Measurements from ENCODE around the gene RBFOX2.
"Not testable (repeated sequence)": the region's sequence is repeated elsewhere in the genome, so short reads cannot be mapped to it uniquely, and the experiment has no call there.

The RBFOX2 gene

DNA sequence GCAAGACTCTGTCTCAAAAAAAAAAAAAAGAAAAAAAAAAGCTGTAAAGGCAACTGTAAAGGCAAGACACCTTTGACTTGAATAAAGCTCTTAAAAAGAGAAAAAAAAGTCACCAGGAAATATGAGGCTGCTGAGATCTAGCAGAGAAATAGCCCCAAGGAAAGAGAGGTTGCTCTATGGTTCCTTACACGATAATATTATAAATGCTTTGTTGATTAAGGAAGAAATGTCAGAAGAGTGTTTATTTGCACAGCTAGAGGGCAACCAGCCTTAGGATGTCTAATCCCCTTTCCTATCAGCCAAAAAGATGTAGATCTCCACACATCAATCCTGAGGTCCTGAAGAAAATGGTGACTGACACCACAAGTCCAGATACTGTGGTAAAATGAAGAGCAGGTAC, 32.0 kb downstream of the RBFOX2 start:
- H3K79me2 ChIP-seq (ENCODE audit: low read length): no peaks in the 10 kb centered on the region
- H3K27ac ChIP-seq (ENCODE audit: low read length): no peak overlapping the region
- no peaks in the 10 kb centered on the region for H4K20me1 ChIP-seq (ENCODE audit: insufficient read depth, low read length)
- no peak overlapping the region for H3K4me3 ChIP-seq (ENCODE audit: low read length)
- no peaks in the 10 kb centered on the region for H3K9me3 ChIP-seq (ENCODE audit: insufficient read depth, low read length)
- no peak overlapping the region for H3K9ac ChIP-seq (ENCODE audit: low read length)
- TF ChIP-seq, protein P1, sequence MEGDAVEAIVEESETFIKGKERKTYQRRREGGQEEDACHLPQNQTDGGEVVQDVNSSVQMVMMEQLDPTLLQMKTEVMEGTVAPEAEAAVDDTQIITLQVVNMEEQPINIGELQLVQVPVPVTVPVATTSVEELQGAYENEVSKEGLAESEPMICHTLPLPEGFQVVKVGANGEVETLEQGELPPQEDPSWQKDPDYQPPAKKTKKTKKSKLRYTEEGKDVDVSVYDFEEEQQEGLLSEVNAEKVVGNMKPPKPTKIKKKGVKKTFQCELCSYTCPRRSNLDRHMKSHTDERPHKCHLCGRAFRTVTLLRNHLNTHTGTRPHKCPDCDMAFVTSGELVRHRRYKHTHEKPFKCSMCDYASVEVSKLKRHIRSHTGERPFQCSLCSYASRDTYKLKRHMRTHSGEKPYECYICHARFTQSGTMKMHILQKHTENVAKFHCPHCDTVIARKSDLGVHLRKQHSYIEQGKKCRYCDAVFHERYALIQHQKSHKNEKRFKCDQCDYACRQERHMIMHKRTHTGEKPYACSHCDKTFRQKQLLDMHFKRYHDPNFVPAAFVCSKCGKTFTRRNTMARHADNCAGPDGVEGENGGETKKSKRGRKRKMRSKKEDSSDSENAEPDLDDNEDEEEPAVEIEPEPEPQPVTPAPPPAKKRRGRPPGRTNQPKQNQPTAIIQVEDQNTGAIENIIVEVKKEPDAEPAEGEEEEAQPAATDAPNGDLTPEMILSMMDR (IDR thresholded peaks at IDR 0.05; ENCODE audit: low read depth, low read length): no peak
- TF ChIP-seq EZH2phosphoT487 (IDR thresholded peaks at IDR 0.05; ENCODE audit: low read depth): no peak
- no peaks in the 10 kb centered on the region for H3K4me1 ChIP-seq (ENCODE audit: low read length)
- H3K27me3 ChIP-seq (ENCODE audit: low read depth, low read length): peaks cover 51% of the 10 kb centered on the region
- no peak overlapping the region for H3K4me2 ChIP-seq (ENCODE audit: low read length)
- no peaks in the 10 kb centered on the region for H3K36me3 ChIP-seq (replicated peaks; ENCODE audit: low read depth, low read length)
- H2AFZ ChIP-seq (ENCODE audit: low read depth, low read length): no peak overlapping the region

DNA sequence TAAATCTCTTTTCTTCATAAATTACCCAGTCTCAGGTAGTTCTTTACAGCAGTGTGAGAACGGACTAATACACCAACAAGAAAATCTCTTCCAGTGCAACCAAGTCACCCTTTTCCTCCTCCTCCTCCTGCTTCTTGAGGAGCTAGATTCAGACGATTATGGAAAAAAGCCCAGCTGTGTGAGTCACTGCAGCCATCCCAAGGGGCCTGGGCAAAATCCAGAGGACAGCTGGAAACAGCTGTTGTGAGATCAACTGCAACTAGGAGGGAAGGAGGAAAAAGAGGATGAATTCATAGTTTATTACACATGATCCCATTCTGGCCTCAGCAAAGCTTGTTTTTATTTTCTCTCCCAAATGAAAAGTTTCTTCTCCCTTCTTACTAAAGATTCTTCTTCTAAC, 32.9 kb downstream of the RBFOX2 start:
- no peaks in the 10 kb centered on the region for H3K79me2 ChIP-seq (ENCODE audit: low read length)
- H3K9ac ChIP-seq (ENCODE audit: low read length): no peak overlapping the region
- no peaks in the 10 kb centered on the region for H3K36me3 ChIP-seq (replicated peaks; ENCODE audit: low read depth, low read length)
- H3K9me3 ChIP-seq (ENCODE audit: insufficient read depth, low read length): no peaks in the 10 kb centered on the region
- TF ChIP-seq EZH2phosphoT487 (IDR thresholded peaks at IDR 0.05; ENCODE audit: low read depth): no peak
- TF ChIP-seq, protein P1 (IDR thresholded peaks at IDR 0.05; ENCODE audit: low read depth, low read length): no peak
- no peak overlapping the region for H3K4me3 ChIP-seq (ENCODE audit: low read length)
- no peaks in the 10 kb centered on the region for H3K4me1 ChIP-seq (ENCODE audit: low read length)
- no peak overlapping the region for H3K4me2 ChIP-seq (ENCODE audit: low read length)
- no peaks in the 10 kb centered on the region for H4K20me1 ChIP-seq (ENCODE audit: insufficient read depth, low read length)
- H3K27ac ChIP-seq (ENCODE audit: low read length): no peak overlapping the region
- peaks cover 53% of the 10 kb centered on the region for H3K27me3 ChIP-seq (ENCODE audit: low read depth, low read length)
- H2AFZ ChIP-seq (ENCODE audit: low read depth, low read length): no peak overlapping the region

DNA sequence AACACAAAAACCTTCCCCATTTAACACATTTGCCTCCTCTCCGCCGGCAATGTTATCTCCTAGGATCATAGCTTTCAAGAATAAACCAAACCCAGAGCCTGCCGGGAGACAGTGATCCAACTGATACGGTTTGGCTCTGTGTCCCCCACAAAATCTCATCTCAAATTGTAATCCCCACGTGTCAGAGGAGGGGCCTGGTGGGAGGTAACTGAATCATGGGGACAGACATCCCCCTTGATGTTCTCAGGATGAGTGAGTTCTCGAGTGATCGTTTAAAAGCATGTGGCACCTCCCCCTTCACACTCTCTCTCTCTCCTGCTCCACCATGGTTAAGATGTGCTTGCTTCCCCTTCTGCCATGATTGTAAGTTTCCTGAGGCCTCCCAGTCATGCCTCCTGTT, 33.3 kb downstream of the RBFOX2 start:
- Histone ChIP-seq H3K36me3 (replicated peaks; ENCODE audit: low read depth, low read length) (no peaks in the 10 kb centered on the region), H2AFZ (ENCODE audit: low read depth, low read length) (no peak overlapping the region), H3K27me3 (ENCODE audit: low read depth, low read length) (peaks cover 55% of the 10 kb centered on the region), H3K79me2 (ENCODE audit: low read length) (no peaks in the 10 kb centered on the region), H3K4me3 (ENCODE audit: low read length) (no peak overlapping the region), H3K4me1 (ENCODE audit: low read length) (no peaks in the 10 kb centered on the region), H3K9ac (ENCODE audit: low read length) (no peak overlapping the region), H4K20me1 (ENCODE audit: insufficient read depth, low read length) (no peaks in the 10 kb centered on the region), H3K27ac (ENCODE audit: low read length) (no peak overlapping the region), H3K4me2 (ENCODE audit: low read length) (no peak overlapping the region), H3K9me3 (ENCODE audit: insufficient read depth, low read length) (no peaks in the 10 kb centered on the region)
- TF ChIP-seq, protein P1 (IDR thresholded peaks at IDR 0.05; ENCODE audit: low read depth, low read length): no peak
- TF ChIP-seq EZH2phosphoT487 (IDR thresholded peaks at IDR 0.05; ENCODE audit: low read depth): no peak

DNA sequence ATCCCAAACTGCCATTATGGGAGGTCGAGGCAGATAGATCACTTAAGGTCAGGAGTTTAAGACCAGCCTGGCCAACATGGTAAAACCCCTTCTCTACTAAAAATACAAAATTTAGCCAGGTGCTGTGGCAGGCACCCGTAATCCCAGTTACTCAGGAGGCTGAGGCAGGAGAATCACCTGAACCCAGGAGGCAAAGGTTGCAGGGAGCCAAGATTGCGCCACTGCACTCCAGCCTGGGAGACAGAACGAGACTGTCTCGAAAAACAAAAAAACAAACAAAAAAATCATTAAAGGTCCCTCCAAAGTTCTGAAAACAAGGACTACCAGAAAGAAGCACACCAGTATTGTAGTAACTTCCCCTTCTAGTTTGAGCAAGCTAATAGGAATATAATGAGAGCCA, 34.9 kb downstream of the RBFOX2 start:
- not testable (repeated sequence) for H3K79me2 ChIP-seq (ENCODE audit: low read length); H3K4me1 ChIP-seq (ENCODE audit: low read length)

More for the DNA sequence above, 34.9 kb downstream of the RBFOX2 start:
- not testable (repeated sequence) for H3K27ac ChIP-seq (ENCODE audit: low read length); H3K36me3 ChIP-seq (replicated peaks; ENCODE audit: low read depth, low read length); H2AFZ ChIP-seq (ENCODE audit: low read depth, low read length); H3K4me3 ChIP-seq (ENCODE audit: low read length); H3K9me3 ChIP-seq (ENCODE audit: insufficient read depth, low read length); H3K4me2 ChIP-seq (ENCODE audit: low read length); H4K20me1 ChIP-seq (ENCODE audit: insufficient read depth, low read length); H3K9ac ChIP-seq (ENCODE audit: low read length)
- H3K27me3 ChIP-seq (ENCODE audit: low read depth, low read length): peaks cover 66% of the 10 kb centered on the region

Data from OCI-LY3 (cell line).